Mesendoderm (in vitro differentiated cells): ENCODE data around the gene SCN8A.

Experiments
- DNase-seq: peaks from one replicate; pipeline ENCODE4 v3.0.0; 2013
- H2AK5ac ChIP-seq: 2 replicates; pipeline ENCODE4 v1.6.1; 2013; ENCODE audit warnings: low read length, inconsistent platforms
- H2BK120ac ChIP-seq: 2 replicates; pipeline ENCODE4 v1.6.1; 2013; ENCODE audit warnings: low read depth, mild to moderate bottlenecking, low read length, moderate library complexity, mixed read lengths
- H2BK15ac ChIP-seq: replicated peaks from 2 replicates; pipeline ENCODE4 v1.6.1; 2013; ENCODE audit warnings: low read depth, mild to moderate bottlenecking, moderate library complexity
- H2BK5ac ChIP-seq: 2 replicates; pipeline ENCODE4 v1.6.1; 2013; ENCODE audit warnings: low read length, inconsistent platforms
- H3K18ac ChIP-seq: 2 replicates; pipeline ENCODE4 v1.6.1; 2013; ENCODE audit warnings: mild to moderate bottlenecking, low read length, mixed read lengths
- H3K23ac ChIP-seq: one replicate; pipeline ENCODE4 v1.6.1; 2013; ENCODE audit warnings: low read length
- H3K27ac ChIP-seq: 2 replicates; pipeline ENCODE4 v1.5.1; 2013; ENCODE audit warnings: low read depth, mild to moderate bottlenecking, inconsistent platforms, low read length, moderate library complexity
- H3K27me3 ChIP-seq: 2 replicates; pipeline ENCODE4 v1.6.1; 2013; ENCODE audit warnings: low read length, control low read depth, mild to moderate bottlenecking, inconsistent platforms; ENCODE audit not compliant: insufficient read depth, poor library complexity
- H3K36me3 ChIP-seq: 2 replicates; pipeline ENCODE4 v1.6.1; 2013; ENCODE audit warnings: low read length, inconsistent platforms; ENCODE audit not compliant: control insufficient read depth, insufficient read depth
- H3K4ac ChIP-seq: one replicate; pipeline ENCODE4 v1.6.1; 2013; ENCODE audit warnings: low read depth, mild to moderate bottlenecking, low read length, moderate library complexity
- H3K4me1 ChIP-seq: 2 replicates; pipeline ENCODE4 v1.6.1; 2013; ENCODE audit warnings: low read depth, low read length, inconsistent platforms; ENCODE audit not compliant: control insufficient read depth
- H3K4me2 ChIP-seq: 2 replicates; pipeline ENCODE4 v1.6.1; 2013; ENCODE audit warnings: low read length
- H3K4me3 ChIP-seq: 2 replicates; pipeline ENCODE4 v1.5.1; 2013; ENCODE audit warnings: mild to moderate bottlenecking, low read length
- H3K56ac ChIP-seq: one replicate; pipeline ENCODE4 v1.6.1; 2013; ENCODE audit warnings: low read length
- H3K79me1 ChIP-seq: 2 replicates; pipeline ENCODE4 v1.6.1; 2013; ENCODE audit warnings: low read length, inconsistent platforms
- H3K79me2 ChIP-seq: 2 replicates; pipeline ENCODE4 v1.6.1; 2013; ENCODE audit warnings: mild to moderate bottlenecking, low read length; ENCODE audit not compliant: control insufficient read depth, insufficient read depth
- H3K9ac ChIP-seq: 2 replicates; pipeline ENCODE4 v1.6.1; 2013; ENCODE audit warnings: low read length, inconsistent platforms
- H4K5ac ChIP-seq: one replicate; pipeline ENCODE4 v1.6.1; 2013; ENCODE audit warnings: low read length
- H4K8ac ChIP-seq: one replicate; pipeline ENCODE4 v1.6.1; 2013; ENCODE audit warnings: low read depth, mild to moderate bottlenecking, control low read depth, low read length, moderate library complexity
- WGBS: extraction: QIAGEN DNeasy Blood & Tissue Kit; methylation state at CpG from one replicate; pipeline ENCODE4 v1.1.7; 2013; ENCODE audit warnings: low lambda C conversion rate, missing lambda C conversion rate; ENCODE audit not compliant: insufficient coverage; ENCODE audit errors: extremely low coverage; 5-methylcytosine and 5-hydroxymethylcytosine counted together

The SCN8A gene

DNA sequence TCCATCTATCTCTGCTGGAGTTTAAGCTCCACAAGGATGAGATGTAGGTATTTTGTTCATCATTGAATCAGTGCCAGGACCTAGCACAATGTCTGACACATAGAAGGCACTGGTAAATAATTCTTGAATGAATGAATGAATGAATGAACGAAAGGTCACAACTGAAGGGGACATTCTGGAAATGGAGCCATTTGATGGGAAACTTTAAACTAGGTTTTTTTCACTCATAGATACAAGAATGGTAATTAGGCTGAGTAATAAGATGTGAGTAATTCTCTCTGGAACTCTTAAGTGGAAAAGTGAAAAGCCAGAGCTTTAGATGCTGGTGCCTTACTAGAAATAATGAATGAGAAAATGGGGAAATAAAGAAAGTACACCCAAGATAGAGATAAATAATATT, 44.3 kb downstream of the SCN8A start:
- H3K4me3 ChIP-seq, result no peak overlapping the region
- no peak overlapping the region for H2BK5ac ChIP-seq
- H3K27ac ChIP-seq, result no peak overlapping the region
- no peak overlapping the region for H3K4ac ChIP-seq
- no peaks in the 10 kb centered on the region for H3K27me3 ChIP-seq
- H2AK5ac ChIP-seq, result no peak overlapping the region
- no peak overlapping the region for H4K5ac ChIP-seq
- no peak overlapping the region for H2BK120ac ChIP-seq
- peaks cover 1% of the 10 kb centered on the region for H3K79me1 ChIP-seq
- no peak overlapping the region for H4K8ac ChIP-seq
- WGBS, result no CpG with 5 or more reads among the region's 1 CpG
- no peaks in the 10 kb centered on the region for H3K4me1 ChIP-seq
- H3K79me2 ChIP-seq, result peaks cover 1% of the 10 kb centered on the region
- no peak overlapping the region for H3K4me2 ChIP-seq
- H3K36me3 ChIP-seq, result no peaks in the 10 kb centered on the region
- H3K23ac ChIP-seq, result no peak overlapping the region
- no peak overlapping the region for H3K18ac ChIP-seq
- DNase-seq, result no peak
- no peak overlapping the region for H3K9ac ChIP-seq
- no peak overlapping the region for H2BK15ac ChIP-seq
- H3K56ac ChIP-seq, result no peak overlapping the region

DNA sequence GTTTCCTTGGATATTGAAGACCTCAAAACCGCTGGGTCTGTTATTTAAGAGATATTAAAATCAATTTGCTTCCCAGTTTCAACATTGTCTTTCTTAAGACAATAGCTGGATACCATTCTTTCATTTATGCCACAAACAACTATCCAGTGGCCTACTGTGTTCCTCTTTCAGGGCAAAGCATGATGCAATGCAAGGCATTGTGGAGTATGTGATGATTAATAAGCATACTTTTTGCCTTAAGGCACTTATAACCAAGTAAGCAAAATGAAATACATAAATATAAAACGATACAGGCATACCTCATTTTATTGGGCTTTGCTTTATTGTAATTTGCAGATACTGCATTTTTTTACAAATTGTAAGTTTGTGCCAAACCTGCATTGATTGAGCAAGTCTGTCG, 45.5 kb downstream of the SCN8A start:
- H2BK120ac ChIP-seq, result no peak overlapping the region
- no peak overlapping the region for H2AK5ac ChIP-seq
- H2BK15ac ChIP-seq, result no peak overlapping the region
- H4K8ac ChIP-seq, result no peak overlapping the region
- no peak overlapping the region for H3K56ac ChIP-seq
- H3K79me1 ChIP-seq, result peaks cover 1% of the 10 kb centered on the region
- no peak overlapping the region for H2BK5ac ChIP-seq
- H3K4ac ChIP-seq, result no peak overlapping the region
- no peak overlapping the region for H3K27ac ChIP-seq
- no peaks in the 10 kb centered on the region for H3K4me1 ChIP-seq
- no peak for DNase-seq
- WGBS, result no CpG with 5 or more reads among the region's 3 CpGs
- no peaks in the 10 kb centered on the region for H3K27me3 ChIP-seq
- no peak overlapping the region for H4K5ac ChIP-seq
- no peak overlapping the region for H3K18ac ChIP-seq
- H3K79me2 ChIP-seq, result no peaks in the 10 kb centered on the region
- H3K4me2 ChIP-seq, result no peak overlapping the region
- H3K9ac ChIP-seq, result no peak overlapping the region
- no peak overlapping the region for H3K23ac ChIP-seq
- H3K36me3 ChIP-seq, result no peaks in the 10 kb centered on the region
- no peak overlapping the region for H3K4me3 ChIP-seq

DNA sequence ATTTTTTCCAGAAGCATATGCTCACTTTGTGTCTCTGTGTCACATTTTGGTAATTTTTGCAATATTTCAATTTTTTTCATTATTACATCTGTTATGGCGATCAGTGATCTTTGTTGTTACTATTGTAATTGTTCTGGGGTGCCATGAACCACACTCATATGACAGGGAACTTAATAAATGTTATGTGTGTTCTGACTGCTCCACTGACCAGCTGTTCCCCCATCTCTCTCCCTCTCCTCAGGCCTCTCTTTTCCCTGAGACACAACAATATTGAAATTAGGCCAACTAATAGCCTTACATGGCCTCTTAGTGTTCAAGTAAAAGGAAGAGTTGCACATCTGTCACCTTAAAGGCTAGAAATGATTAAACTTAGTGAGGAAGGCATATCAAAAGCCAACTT, 46.0 kb downstream of the SCN8A start:
- H2AK5ac ChIP-seq, result no peak overlapping the region
- no peak overlapping the region for H2BK5ac ChIP-seq
- no peak overlapping the region for H3K18ac ChIP-seq
- no peak overlapping the region for H3K56ac ChIP-seq
- no CpG with 5 or more reads among the region's 1 CpG for WGBS
- DNase-seq, result no peak
- no peak overlapping the region for H4K5ac ChIP-seq
- H3K79me2 ChIP-seq, result no peaks in the 10 kb centered on the region
- H3K79me1 ChIP-seq, result peaks cover 1% of the 10 kb centered on the region
- no peak overlapping the region for H3K4me3 ChIP-seq
- no peaks in the 10 kb centered on the region for H3K4me1 ChIP-seq
- no peak overlapping the region for H3K4ac ChIP-seq
- no peak overlapping the region for H4K8ac ChIP-seq
- no peak overlapping the region for H3K4me2 ChIP-seq
- no peaks in the 10 kb centered on the region for H3K36me3 ChIP-seq
- no peak overlapping the region for H2BK120ac ChIP-seq
- H3K27ac ChIP-seq, result no peak overlapping the region
- no peaks in the 10 kb centered on the region for H3K27me3 ChIP-seq
- H3K23ac ChIP-seq, result no peak overlapping the region
- H3K9ac ChIP-seq, result no peak overlapping the region
- H2BK15ac ChIP-seq, result no peak overlapping the region

DNA sequence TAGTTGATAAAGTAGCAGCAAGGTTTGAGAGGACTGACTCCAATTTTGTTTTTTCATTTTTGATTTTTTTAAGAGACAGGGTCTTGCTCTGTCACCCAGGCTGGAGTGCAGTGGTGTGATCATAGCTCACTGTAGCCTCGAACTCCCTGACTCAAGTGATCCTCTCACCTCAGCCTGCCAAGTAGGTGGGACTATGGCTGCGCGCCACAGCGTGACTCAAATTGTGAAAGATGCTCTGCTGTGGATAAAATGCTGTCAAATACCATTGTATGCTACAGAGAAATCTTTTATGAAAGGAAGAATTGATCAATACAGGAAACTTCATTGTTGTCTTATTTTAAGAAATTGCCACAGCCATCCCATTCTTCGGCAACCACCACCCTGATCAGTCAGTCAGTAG, 48.3 kb downstream of the SCN8A start:
- Histone ChIP-seq H3K27me3 (no peaks in the 10 kb centered on the region), H3K23ac (no peak overlapping the region), H3K79me1 (no peaks in the 10 kb centered on the region), H4K8ac (no peak overlapping the region), H3K4me1 (no peaks in the 10 kb centered on the region), H3K4ac (no peak overlapping the region), H3K56ac (no peak overlapping the region), H3K4me3 (no peak overlapping the region), H2BK5ac (no peak overlapping the region), H2AK5ac (no peak overlapping the region), H2BK15ac (no peak overlapping the region), H3K18ac (no peak overlapping the region), H3K79me2 (no peaks in the 10 kb centered on the region), H3K27ac (no peak overlapping the region), H2BK120ac (no peak overlapping the region), H3K36me3 (no peaks in the 10 kb centered on the region), H3K9ac (no peak overlapping the region), H4K5ac (no peak overlapping the region), H3K4me2 (no peak overlapping the region)
- no CpG with 5 or more reads among the region's 5 CpGs for WGBS
- no peak for DNase-seq

DNA sequence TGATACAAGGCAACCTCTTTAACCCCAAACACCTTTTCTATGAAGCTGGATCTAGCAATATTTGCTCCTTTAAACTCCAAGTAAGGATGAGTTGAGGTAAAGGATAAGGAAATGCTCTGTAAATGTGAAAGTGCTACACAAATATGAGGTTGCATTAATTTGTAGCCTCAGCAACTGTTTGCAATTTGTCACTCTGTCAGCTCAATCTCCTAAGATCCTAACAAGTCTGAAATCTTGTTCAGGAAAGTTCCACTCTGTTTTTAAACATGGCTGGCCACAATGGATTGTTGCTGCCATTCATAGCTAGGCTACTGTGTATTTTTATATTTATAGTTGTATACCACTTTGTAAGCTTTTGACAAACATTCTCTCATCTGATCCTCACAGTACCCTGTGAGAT, 51.3 kb downstream of the SCN8A start:
- no peak overlapping the region for H3K27ac ChIP-seq
- no peaks in the 10 kb centered on the region for H3K27me3 ChIP-seq
- no peak overlapping the region for H3K4me2 ChIP-seq
- H2AK5ac ChIP-seq, result no peak overlapping the region
- no peak overlapping the region for H4K8ac ChIP-seq
- H2BK5ac ChIP-seq, result no peak overlapping the region
- no peak overlapping the region for H3K9ac ChIP-seq
- no peak overlapping the region for H4K5ac ChIP-seq
- no peaks in the 10 kb centered on the region for H3K36me3 ChIP-seq
- H3K4me3 ChIP-seq, result no peak overlapping the region
- no peak overlapping the region for H2BK120ac ChIP-seq
- H3K4me1 ChIP-seq, result no peaks in the 10 kb centered on the region
- no peak overlapping the region for H3K4ac ChIP-seq
- H2BK15ac ChIP-seq, result no peak overlapping the region
- no peaks in the 10 kb centered on the region for H3K79me2 ChIP-seq
- DNase-seq, result no peak
- no peak overlapping the region for H3K18ac ChIP-seq
- H3K79me1 ChIP-seq, result no peaks in the 10 kb centered on the region
- H3K56ac ChIP-seq, result no peak overlapping the region
- no peak overlapping the region for H3K23ac ChIP-seq

DNA sequence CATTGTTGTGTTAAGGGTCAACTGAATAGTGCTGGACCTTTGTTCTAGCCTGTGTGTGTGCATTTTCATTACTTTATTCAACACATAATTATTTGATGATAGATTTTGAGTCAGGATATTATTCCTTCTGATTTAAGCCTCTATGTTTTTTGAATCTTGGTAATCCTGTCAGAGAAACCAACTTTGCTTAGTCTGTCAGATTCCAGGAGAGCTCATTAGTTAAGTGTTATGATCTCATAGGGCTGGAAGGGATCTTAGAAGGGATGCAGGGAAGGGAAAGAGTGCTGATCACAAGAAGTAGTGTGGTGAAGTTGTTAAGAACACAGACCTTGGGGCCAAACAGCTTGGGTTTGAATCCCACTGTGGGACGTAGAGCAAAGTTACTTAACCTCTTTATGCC, 52.9 kb downstream of the SCN8A start:
- H3K18ac ChIP-seq, result no peak overlapping the region
- H3K36me3 ChIP-seq, result no peaks in the 10 kb centered on the region
- no peak overlapping the region for H2BK15ac ChIP-seq
- DNase-seq, result no peak
- no peak overlapping the region for H4K8ac ChIP-seq
- H3K4me1 ChIP-seq, result no peaks in the 10 kb centered on the region
- H3K27ac ChIP-seq, result no peak overlapping the region
- H3K79me2 ChIP-seq, result no peaks in the 10 kb centered on the region
- H3K56ac ChIP-seq, result no peak overlapping the region
- H4K5ac ChIP-seq, result no peak overlapping the region
- no peak overlapping the region for H3K23ac ChIP-seq
- H3K9ac ChIP-seq, result no peak overlapping the region
- no peak overlapping the region for H2BK5ac ChIP-seq
- H3K4ac ChIP-seq, result no peak overlapping the region
- no peak overlapping the region for H3K4me3 ChIP-seq
- H2BK120ac ChIP-seq, result no peak overlapping the region
- H3K79me1 ChIP-seq, result no peaks in the 10 kb centered on the region
- no CpG with 5 or more reads among the region's 1 CpG for WGBS
- no peak overlapping the region for H3K4me2 ChIP-seq
- H2AK5ac ChIP-seq, result no peak overlapping the region
- H3K27me3 ChIP-seq, result no peaks in the 10 kb centered on the region
